Astrocyte (in vitro differentiated cells and primary cell): ENCODE results near the gene DHCR7. TPM values are rescaled to one million over a fixed set of nuclear protein-coding genes. Genes with fewer than 3 reads are reported as not detected.

ENCODE experiments used
- DNase-seq: peaks from one replicate; pipeline ENCODE4 v3.0.0-alpha.2; 2010; ENCODE audit warnings: low read depth
- FAIRE-seq: peaks from 2 replicates; lab custom pipeline; 2011; peaks lifted over from hg19 to GRCh38; lab: Jason Lieb, UNC
- H2AFZ ChIP-seq: 2 replicates; pipeline ENCODE4 v1.6.0; 2012; ENCODE audit warnings: low read depth, low read length, inconsistent platforms
- H3K27ac ChIP-seq: 2 replicates; pipeline ENCODE4 v1.5.1; 2011; ENCODE audit warnings: low read depth, low read length, inconsistent platforms
- H3K27me3 ChIP-seq: 2 replicates; pipeline ENCODE4 v1.6.0; 2011; ENCODE audit warnings: low read length, inconsistent platforms; ENCODE audit not compliant: insufficient read depth
- H3K36me3 ChIP-seq: 2 replicates; pipeline ENCODE4 v1.5.1; 2011; ENCODE audit warnings: low read length, inconsistent platforms; ENCODE audit not compliant: insufficient read depth
- H3K4me1 ChIP-seq: 2 replicates; pipeline ENCODE4 v1.5.1; 2011; ENCODE audit warnings: low read length, inconsistent platforms; ENCODE audit not compliant: insufficient read depth
- H3K4me2 ChIP-seq: 2 replicates; pipeline ENCODE4 v1.6.0; 2012; ENCODE audit warnings: low read length, inconsistent platforms
- H3K4me3 ChIP-seq: 2 replicates; pipeline ENCODE4 v1.5.1; 2011; ENCODE audit warnings: low read depth, mild to moderate bottlenecking, low read length, inconsistent platforms; ENCODE audit not compliant: insufficient read depth
- H3K79me2 ChIP-seq: 2 replicates; pipeline ENCODE4 v1.6.0; 2012; ENCODE audit warnings: mild to moderate bottlenecking, low read length, inconsistent platforms; ENCODE audit not compliant: insufficient read depth
- H3K9ac ChIP-seq: 2 replicates; pipeline ENCODE4 v1.6.0; 2012; ENCODE audit warnings: mild to moderate bottlenecking, low read length, inconsistent platforms
- H3K9me3 ChIP-seq: 2 replicates; pipeline ENCODE4 v1.5.1; 2012; ENCODE audit warnings: low read depth, mild to moderate bottlenecking, low read length, inconsistent platforms; ENCODE audit not compliant: insufficient read depth
- H4K20me1 ChIP-seq: 2 replicates; pipeline ENCODE4 v1.6.0; 2012; ENCODE audit warnings: low read length, inconsistent platforms; ENCODE audit not compliant: insufficient read depth
- H3K27ac Mint-ChIP-seq: one replicate; pipeline ENCODE4 v1.8.0; 2021; ENCODE audit warnings: mild to moderate bottlenecking, mixed read lengths; ENCODE audit not compliant: unreplicated experiment
- H3K27me3 Mint-ChIP-seq: one replicate; pipeline ENCODE4 v1.8.0; 2021; ENCODE audit warnings: low read depth, mixed read lengths; ENCODE audit not compliant: unreplicated experiment
- H3K36me3 Mint-ChIP-seq: one replicate; pipeline ENCODE4 v1.8.0; 2021; ENCODE audit warnings: low read depth, mixed read lengths; ENCODE audit not compliant: unreplicated experiment
- H3K4me1 Mint-ChIP-seq: one replicate; pipeline ENCODE4 v1.8.0; 2021; ENCODE audit warnings: low read depth, mixed read lengths; ENCODE audit not compliant: unreplicated experiment
- H3K4me3 Mint-ChIP-seq: one replicate; pipeline ENCODE4 v1.8.0; 2021; ENCODE audit warnings: mild to moderate bottlenecking, moderate library complexity, mixed read lengths; ENCODE audit not compliant: unreplicated experiment
- H3K9me3 Mint-ChIP-seq: one replicate; pipeline ENCODE4 v1.8.0; 2021; ENCODE audit warnings: mild to moderate bottlenecking, mixed read lengths; ENCODE audit not compliant: unreplicated experiment
- EZH2 ChIP-seq: IDR thresholded peaks from 2 replicates; pipeline ENCODE4 v1.6.1; 2012; ENCODE audit warnings: mild to moderate bottlenecking, low read length, inconsistent platforms; ENCODE audit not compliant: insufficient read depth
- total RNA-seq: library from RNA; stranded (reverse); gene quantifications from 2 replicates; pipeline ENCODE4 v1.2.1, GENCODE V29; 2021
- TF ChIP-seq, protein P1 (sequence below): IDR thresholded peaks from 2 replicates; pipeline ENCODE4 v1.5.1; 2011; ENCODE audit warnings: low read depth, mild to moderate bottlenecking, inconsistent platforms, low read length, moderate library complexity; ENCODE audit not compliant: insufficient read depth

Gene DHCR7
- total RNA-seq, 1 donor from 2014 or later = 92.8 TPM

DNA sequence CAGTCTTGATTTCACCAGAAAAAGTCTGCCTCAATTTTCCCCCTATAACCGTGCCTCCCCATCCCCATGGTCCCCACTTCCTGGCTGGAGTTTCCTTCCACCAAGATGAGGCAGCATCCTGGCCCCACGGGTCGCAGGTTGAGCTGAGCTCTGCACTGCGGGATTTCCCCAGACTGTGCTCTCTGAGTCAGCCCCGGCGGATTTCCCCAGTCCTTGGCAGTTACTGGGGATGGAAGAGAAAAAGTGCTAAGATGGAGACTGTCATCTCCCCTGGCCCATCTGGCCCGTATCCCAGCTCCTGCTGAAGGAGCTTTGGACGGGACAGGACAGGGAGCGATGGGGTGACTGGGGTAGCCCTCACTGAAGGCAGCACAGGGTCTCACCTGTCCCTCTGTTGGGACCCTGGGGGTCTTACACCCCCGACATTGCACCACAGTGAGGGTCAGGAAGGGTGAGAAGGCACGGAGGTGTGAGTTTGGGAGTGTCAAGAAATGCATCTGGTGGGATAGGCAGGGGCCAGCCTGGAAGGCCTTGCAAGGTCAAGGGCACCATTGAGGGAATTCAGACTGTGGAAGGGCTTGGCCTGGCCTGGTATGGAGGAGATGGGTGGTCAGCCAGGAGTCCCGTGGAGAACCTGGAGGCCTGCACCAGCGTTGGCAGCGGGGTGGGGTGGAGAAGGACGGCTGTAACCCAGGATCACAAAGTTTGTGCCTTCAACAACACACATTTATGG lies 41.3 kb upstream of the DHCR7 start:
- peaks cover 11% of the 10 kb centered on the region for H3K4me1 ChIP-seq
- peaks cover 18% of the 10 kb centered on the region for H3K4me1 Mint-ChIP-seq
- peaks cover 52% of the 10 kb centered on the region for H3K36me3 Mint-ChIP-seq
- no peaks in the 10 kb centered on the region for H3K9me3 ChIP-seq
- no peak overlapping the region for H2AFZ ChIP-seq
- no peaks in the 10 kb centered on the region for H3K27me3 Mint-ChIP-seq
- H3K9ac ChIP-seq = no peak overlapping the region
- H3K4me2 ChIP-seq = no peak overlapping the region
- peaks cover 14% of the 10 kb centered on the region for H4K20me1 ChIP-seq
- no peak overlapping the region for H3K4me3 Mint-ChIP-seq
- TF ChIP-seq, protein P1, sequence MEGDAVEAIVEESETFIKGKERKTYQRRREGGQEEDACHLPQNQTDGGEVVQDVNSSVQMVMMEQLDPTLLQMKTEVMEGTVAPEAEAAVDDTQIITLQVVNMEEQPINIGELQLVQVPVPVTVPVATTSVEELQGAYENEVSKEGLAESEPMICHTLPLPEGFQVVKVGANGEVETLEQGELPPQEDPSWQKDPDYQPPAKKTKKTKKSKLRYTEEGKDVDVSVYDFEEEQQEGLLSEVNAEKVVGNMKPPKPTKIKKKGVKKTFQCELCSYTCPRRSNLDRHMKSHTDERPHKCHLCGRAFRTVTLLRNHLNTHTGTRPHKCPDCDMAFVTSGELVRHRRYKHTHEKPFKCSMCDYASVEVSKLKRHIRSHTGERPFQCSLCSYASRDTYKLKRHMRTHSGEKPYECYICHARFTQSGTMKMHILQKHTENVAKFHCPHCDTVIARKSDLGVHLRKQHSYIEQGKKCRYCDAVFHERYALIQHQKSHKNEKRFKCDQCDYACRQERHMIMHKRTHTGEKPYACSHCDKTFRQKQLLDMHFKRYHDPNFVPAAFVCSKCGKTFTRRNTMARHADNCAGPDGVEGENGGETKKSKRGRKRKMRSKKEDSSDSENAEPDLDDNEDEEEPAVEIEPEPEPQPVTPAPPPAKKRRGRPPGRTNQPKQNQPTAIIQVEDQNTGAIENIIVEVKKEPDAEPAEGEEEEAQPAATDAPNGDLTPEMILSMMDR = no peak
- TF ChIP-seq EZH2 = no peak
- DNase-seq (peak; percentile 13), FAIRE-seq (no peak)
- no peak overlapping the region for H3K27ac Mint-ChIP-seq
- H3K27me3 ChIP-seq = no peaks in the 10 kb centered on the region
- peaks cover 2% of the 10 kb centered on the region for H3K9me3 Mint-ChIP-seq
- peaks cover 7% of the 10 kb centered on the region for H3K36me3 ChIP-seq
- no peak overlapping the region for H3K27ac ChIP-seq
- H3K79me2 ChIP-seq = no peaks in the 10 kb centered on the region
- no peak overlapping the region for H3K4me3 ChIP-seq

DNA sequence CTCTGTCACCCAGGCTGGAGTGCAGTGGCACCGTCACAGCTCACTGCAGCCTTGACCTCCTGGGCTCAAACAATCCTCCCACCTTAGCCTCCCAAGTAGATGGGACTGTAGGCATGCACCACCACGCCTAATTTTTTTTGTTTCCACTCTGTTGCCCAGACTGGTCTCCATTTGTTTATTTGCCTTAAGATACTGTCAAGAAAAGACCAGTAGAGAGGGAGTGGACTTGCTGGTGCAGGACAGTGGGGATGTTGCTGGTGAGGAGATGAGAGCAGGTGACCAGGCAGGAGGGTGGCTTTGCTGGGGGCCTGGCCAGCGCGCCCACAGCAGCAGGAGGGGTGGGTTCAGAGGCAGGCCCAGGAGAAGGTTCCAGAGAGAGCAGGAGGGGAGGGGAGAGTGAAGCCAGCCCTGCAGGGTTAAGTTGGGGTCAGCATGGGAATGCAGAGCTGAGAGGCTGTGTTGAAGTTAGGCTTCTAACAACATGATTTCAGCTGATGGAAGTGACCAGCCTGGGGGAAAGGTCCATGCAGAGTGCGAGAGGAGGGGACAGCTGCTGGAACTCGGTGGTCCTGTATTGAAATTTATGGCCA lies 40.6 kb upstream of the DHCR7 start:
- Histone ChIP-seq H3K9ac (no peak overlapping the region), H3K9me3 (no peaks in the 10 kb centered on the region), H3K4me2 (no peak overlapping the region), H3K27ac (no peak overlapping the region), H2AFZ (no peak overlapping the region), H3K4me3 (no peak overlapping the region), H3K27me3 (no peaks in the 10 kb centered on the region), H3K4me1 (peaks cover 11% of the 10 kb centered on the region), H3K36me3 (peaks cover 9% of the 10 kb centered on the region), H4K20me1 (peaks cover 14% of the 10 kb centered on the region), H3K79me2 (no peaks in the 10 kb centered on the region)
- FAIRE-seq (no peak), DNase-seq (no peak)
- Mint-ChIP-seq H3K27ac (no peak overlapping the region), H3K9me3 (peaks cover 2% of the 10 kb centered on the region), H3K4me1 (peaks cover 18% of the 10 kb centered on the region), H3K36me3 (peaks cover 53% of the 10 kb centered on the region), H3K27me3 (no peaks in the 10 kb centered on the region), H3K4me3 (no peak overlapping the region)
- TF ChIP-seq, protein P1 = no peak
- TF ChIP-seq EZH2 = no peak

DNA sequence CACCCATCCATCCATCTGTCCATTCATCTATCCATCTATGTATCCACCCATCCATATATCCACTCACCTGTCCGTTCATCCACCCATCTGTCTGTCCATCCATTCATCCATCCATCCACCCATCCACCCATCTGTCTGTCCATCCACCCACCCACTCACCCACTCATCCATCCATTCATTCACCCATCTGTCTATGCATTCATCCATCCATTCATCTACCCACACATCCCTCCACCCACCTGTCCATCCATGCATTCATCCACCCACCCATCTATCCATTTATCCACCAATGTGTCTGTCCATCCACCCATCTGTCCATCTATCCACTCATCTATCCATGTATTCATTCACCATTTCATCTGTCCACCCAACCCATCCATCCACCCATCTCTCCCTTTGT lies 38.1 kb upstream of the DHCR7 start:
- Mint-ChIP-seq H3K27ac (no peak overlapping the region), H3K9me3 (peaks cover 2% of the 10 kb centered on the region), H3K4me3 (no peak overlapping the region), H3K27me3 (no peaks in the 10 kb centered on the region), H3K36me3 (peaks cover 57% of the 10 kb centered on the region), H3K4me1 (peaks cover 18% of the 10 kb centered on the region)
- no peak overlapping the region for H3K4me3 ChIP-seq
- H3K4me2 ChIP-seq = no peak overlapping the region
- DNase-seq (no peak), FAIRE-seq (no peak)
- no peaks in the 10 kb centered on the region for H3K79me2 ChIP-seq
- no peaks in the 10 kb centered on the region for H3K27me3 ChIP-seq
- peaks cover 11% of the 10 kb centered on the region for H4K20me1 ChIP-seq
- no peak overlapping the region for H3K27ac ChIP-seq
- H3K9ac ChIP-seq = no peak overlapping the region
- TF ChIP-seq EZH2 = no peak
- TF ChIP-seq, protein P1 = no peak
- no peaks in the 10 kb centered on the region for H3K9me3 ChIP-seq
- H2AFZ ChIP-seq = no peak overlapping the region
- H3K36me3 ChIP-seq = peaks cover 14% of the 10 kb centered on the region
- H3K4me1 ChIP-seq = peaks cover 11% of the 10 kb centered on the region
